A172 (cell line): ENCODE measurements around the gene LIN28B. TPM values are rescaled to one million over a fixed set of nuclear protein-coding genes. Genes with fewer than 3 reads are reported as not detected.
"Not testable (repeated sequence)": the region's sequence is repeated elsewhere in the genome, so short reads cannot be mapped to it uniquely, and the experiment has no call there.

Experiments
- DNase-seq: peaks from one replicate; pipeline ENCODE4 v3.0.0-alpha.2; 2015; ENCODE audit warnings: low spot score
- total RNA-seq: library from RNA; depleted of rRNA; stranded (reverse); fragments of >200 nt; shearing (Covaris generic); gene quantifications from 2 replicates; pipeline ENCODE4 v1.2.3, GENCODE V29; 2014

LIN28B gene
- total RNA-seq, 1 experiment from 2014 or later = not detected

GRCh38 chr6:105066836-105067235 is 109.9 kb downstream of the LIN28B start:
- no peak for DNase-seq

GRCh38 chr6:105067329-105067728 is 110.4 kb downstream of the LIN28B start:
- DNase-seq = no peak

GRCh38 chr6:105068407-105068806 is 111.5 kb downstream of the LIN28B start:
- DNase-seq = no peak

GRCh38 chr6:105069821-105070445 is 113.0 kb downstream of the LIN28B start:
- DNase-seq = peak; percentile 6

- no peak for DNase-seq
These were observed 115.9 kb downstream of the LIN28B start for GRCh38 chr6:105072798-105073199.

GRCh38 chr6:105075210-105075609 is 118.3 kb downstream of the LIN28B start:
- DNase-seq = no peak

GRCh38 chr6:105076418-105076817 is 119.5 kb downstream of the LIN28B start:
- not testable (repeated sequence) for DNase-seq

- peak; percentile 46 for DNase-seq
These were observed 120.9 kb downstream of the LIN28B start for GRCh38 chr6:105077596-105078385.

GRCh38 chr6:105078386-105078708 is 121.4 kb downstream of the LIN28B start:
- no peak for DNase-seq

GRCh38 chr6:105080279-105080678 is 123.4 kb downstream of the LIN28B start:
- DNase-seq = no peak

GRCh38 chr6:105081662-105082061 is 124.8 kb downstream of the LIN28B start:
- DNase-seq = not testable (repeated sequence)

- peak; percentile 52 for DNase-seq
These were observed 130.8 kb downstream of the LIN28B start for GRCh38 chr6:105087571-105088211.

GRCh38 chr6:105091140-105091829 is 134.4 kb downstream of the LIN28B start:
- no peak for DNase-seq

- no peak for DNase-seq
These were observed 137.3 kb downstream of the LIN28B start for GRCh38 chr6:105094133-105094640.

- no peak for DNase-seq
These were observed 138.2 kb downstream of the LIN28B start for GRCh38 chr6:105095139-105095538.

GRCh38 chr6:105097288-105097687 is 140.4 kb downstream of the LIN28B start:
- DNase-seq = no peak

GRCh38 chr6:105099371-105099770 is 142.5 kb downstream of the LIN28B start:
- DNase-seq = no peak

GRCh38 chr6:105102186-105102585 is 145.3 kb downstream of the LIN28B start:
- DNase-seq = no peak

GRCh38 chr6:105105094-105105493 is 148.2 kb downstream of the LIN28B start:
- no peak for DNase-seq

GRCh38 chr6:105106260-105106659 is 149.4 kb downstream of the LIN28B start:
- DNase-seq = no peak

GRCh38 chr6:105107207-105107606 is 150.3 kb downstream of the LIN28B start:
- DNase-seq = no peak

- no peak for DNase-seq
These were observed 151.8 kb downstream of the LIN28B start for GRCh38 chr6:105108631-105109262.
